Brain microvascular endothelial cell (primary cell): ENCODE data around the gene GDAP2.

Experiments used
- DNase-seq: peaks from one replicate; pipeline ENCODE4 v3.0.0-alpha.2; 2020
- H3K27ac ChIP-seq: fragments of 250-450 bp; sonication (Bioruptor Pico); 2 replicates; pipeline ENCODE4 v1.5.1; 2020; ENCODE audit warnings: mild to moderate bottlenecking, moderate library complexity
- H3K27me3 ChIP-seq: fragments of 250-450 bp; sonication (Bioruptor Pico); replicated peaks from 2 replicates; pipeline ENCODE4 v1.5.1; 2020; ENCODE audit warnings: mild to moderate bottlenecking
- H3K36me3 ChIP-seq: fragments of 250-450 bp; sonication (Bioruptor Pico); replicated peaks from 2 replicates; pipeline ENCODE4 v1.5.1; 2020; ENCODE audit warnings: mild to moderate bottlenecking
- H3K4me3 ChIP-seq: 2 replicates; pipeline ENCODE4 v1.5.1; 2011; ENCODE audit warnings: low read depth, mild to moderate bottlenecking, control low read depth, low read length, moderate library complexity
- CTCF ChIP-seq: IDR thresholded peaks from 2 replicates; pipeline ENCODE4 v1.5.1; 2011; ENCODE audit warnings: low read depth, mild to moderate bottlenecking, moderate library complexity, low read length, control low read depth, inconsistent platforms; ENCODE audit errors: missing control alignments
- in situ Hi-C: cut with HindIII; loops from 2 replicates; pipeline ENCODE4 v1.10.0; 2017; ENCODE audit warnings: low sequenced_read_pairs, low pct_ligation_motif_present

The GDAP2 gene

GRCh38 chr1:117836069-117836468, 93.4 kb downstream of the GDAP2 start:
- no peak for TF ChIP-seq CTCF
- Histone ChIP-seq H3K27ac (no peak overlapping the region), H3K36me3 (no peaks in the 10 kb centered on the region), H3K4me3 (no peak overlapping the region), H3K27me3 (no peaks in the 10 kb centered on the region)
- in situ Hi-C loops, result no loop called here
- DNase-seq, result no peak

GRCh38 chr1:117834416-117834815, 95.0 kb downstream of the GDAP2 start:
- in situ Hi-C loops, result no loop called here
- H3K27ac ChIP-seq, result no peak overlapping the region
- H3K4me3 ChIP-seq, result no peak overlapping the region
- no peak for TF ChIP-seq CTCF
- DNase-seq, result no peak
- no peaks in the 10 kb centered on the region for H3K36me3 ChIP-seq
- no peaks in the 10 kb centered on the region for H3K27me3 ChIP-seq

GRCh38 chr1:117832453-117832852, 97.0 kb downstream of the GDAP2 start:
- in situ Hi-C loops, result no loop called here
- DNase-seq, result no peak
- H3K36me3 ChIP-seq, result no peaks in the 10 kb centered on the region
- TF ChIP-seq CTCF, result no peak
- H3K27ac ChIP-seq, result no peak overlapping the region
- no peaks in the 10 kb centered on the region for H3K27me3 ChIP-seq
- H3K4me3 ChIP-seq, result no peak overlapping the region

GRCh38 chr1:117830222-117830621, 99.2 kb downstream of the GDAP2 start:
- DNase-seq, result no peak
- Histone ChIP-seq H3K36me3 (no peaks in the 10 kb centered on the region), H3K4me3 (no peak overlapping the region), H3K27me3 (no peaks in the 10 kb centered on the region), H3K27ac (no peak overlapping the region)
- in situ Hi-C loops, result no loop called here
- TF ChIP-seq CTCF, result no peak

- no peak for TF ChIP-seq CTCF
- DNase-seq, result peak; percentile 81
- no peaks in the 10 kb centered on the region for H3K27me3 ChIP-seq
- no peak overlapping the region for H3K4me3 ChIP-seq
- H3K36me3 ChIP-seq, result no peaks in the 10 kb centered on the region
- H3K27ac ChIP-seq, result peak overlapping the region; percentile 9
- in situ Hi-C loops, result no loop called here
Observed at GRCh38 chr1:117828201-117828600, 101.2 kb downstream of the GDAP2 start.

- H3K27me3 ChIP-seq, result no peaks in the 10 kb centered on the region
- H3K36me3 ChIP-seq, result no peaks in the 10 kb centered on the region
- TF ChIP-seq CTCF, result no peak
- peak; percentile 84 for DNase-seq
- H3K4me3 ChIP-seq, result no peak overlapping the region
- H3K27ac ChIP-seq, result peak overlapping the region; percentile 57
- in situ Hi-C loops, result no loop called here
Observed at GRCh38 chr1:117826540-117827078, 102.8 kb downstream of the GDAP2 start.
